GM13976 (cell line): ENCODE data around the gene BDH2.

Experiments
- DNase-seq: peaks from one replicate; pipeline ENCODE4 v3.0.0; 2012; ENCODE audit warnings: low spot score
- CTCF ChIP-seq: IDR thresholded peaks from 2 replicates; pipeline ENCODE4 v1.5.1; 2012; ENCODE audit warnings: borderline replicate concordance, mild to moderate bottlenecking; ENCODE audit not compliant: insufficient read depth; ENCODE audit errors: extremely low read depth, missing control alignments, control extremely low read depth
- in situ Hi-C: fragments of 300-500 bp; cut with MboI; formaldehyde crosslinking; loops from one replicate; pipeline ENCODE4 v1.12.0; 2022; ENCODE audit warnings: low sequenced_read_pairs, mixed read lengths, inconsistent platforms; ENCODE audit not compliant: unreplicated experiment

The BDH2 gene

GRCh38 chr4:103054030-103054429 is 45.6 kb downstream of the BDH2 start:
- no peak for TF ChIP-seq CTCF
- DNase-seq, result no peak
- in situ Hi-C loops, result no loop called here

- no peak for DNase-seq
- in situ Hi-C loops, result no loop called here
- no peak for TF ChIP-seq CTCF
Observed at GRCh38 chr4:103052779-103053178, 46.9 kb downstream of the BDH2 start.

- in situ Hi-C loops, result no loop called here
- no peak for DNase-seq
- no peak for TF ChIP-seq CTCF
Observed at GRCh38 chr4:103052145-103052544, 47.5 kb downstream of the BDH2 start.

- in situ Hi-C loops, result no loop called here
- no peak for DNase-seq
- TF ChIP-seq CTCF, result no peak
Observed at GRCh38 chr4:103050736-103051436, 48.7 kb downstream of the BDH2 start.

- no peak for DNase-seq
- in situ Hi-C loops, result no loop called here
- peak; percentile 57 for TF ChIP-seq CTCF
Observed at GRCh38 chr4:103046416-103047290, 53.0 kb downstream of the BDH2 start.

GRCh38 chr4:103044183-103044582 is 55.5 kb downstream of the BDH2 start:
- DNase-seq, result no peak
- in situ Hi-C loops, result no loop called here
- no peak for TF ChIP-seq CTCF
